Measurements from ENCODE around the gene CPLANE1. TPM values are rescaled to one million over a fixed set of nuclear protein-coding genes. Genes with fewer than 3 reads are reported as not detected.
"Not testable (repeated sequence)": the region's sequence is repeated elsewhere in the genome, so short reads cannot be mapped to it uniquely, and the experiment has no call there.

The CPLANE1 gene
- 8.4 and 14.1 TPM in 2 replicates for total RNA-seq (2014; rRNA removed; shearing (Covaris generic))

- DNase-seq (ENCODE audit: low read depth) = peak; percentile 73
These were observed at the start of gene CPLANE1 for GRCh38 chr5:37248970-37249814. Gene CPLANE1 (minus strand): TSS chr5:37249376. CDS start chr5:37247698, 1,678 bp downstream.

- not testable (repeated sequence) for DNase-seq (ENCODE audit: low read depth)
These were observed 47.1 kb upstream of the CPLANE1 start for GRCh38 chr5:37296313-37296712.

- peak; percentile 3 for DNase-seq (ENCODE audit: low read depth)
These were observed 34.1 kb upstream of the CPLANE1 start for GRCh38 chr5:37283214-37283820.

DNA sequence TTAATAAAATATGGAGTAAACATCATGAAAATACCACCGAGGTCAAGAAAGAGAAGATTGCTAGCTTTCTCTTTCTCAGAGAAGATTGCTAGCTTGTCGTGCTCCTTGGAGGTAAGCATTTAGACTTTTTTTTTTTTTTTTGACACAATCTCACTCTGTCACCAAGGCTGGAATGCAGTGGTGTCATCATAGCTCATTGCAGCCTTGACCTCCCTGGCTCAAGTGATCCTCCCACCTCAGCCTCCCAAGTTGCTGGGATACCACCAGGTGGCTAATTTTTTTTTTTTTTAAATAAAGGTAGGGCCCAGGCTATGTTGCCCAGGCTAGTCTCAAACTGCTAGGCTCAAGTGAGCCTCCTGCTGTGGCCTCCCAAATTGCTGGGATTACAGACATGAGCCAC lies 26.3 kb upstream of the CPLANE1 start:
- DNase-seq (ENCODE audit: low read depth) = no peak

- DNase-seq (ENCODE audit: low read depth) = peak; percentile 39
These were observed 23.3 kb upstream of the CPLANE1 start for GRCh38 chr5:37272511-37272910.

- DNase-seq (ENCODE audit: low read depth) = not testable (repeated sequence)
These were observed 18.9 kb upstream of the CPLANE1 start for GRCh38 chr5:37268100-37268499.

- DNase-seq (ENCODE audit: low read depth) = no peak
These were observed 6.7 kb upstream of the CPLANE1 start for GRCh38 chr5:37255774-37256358.

DNA sequence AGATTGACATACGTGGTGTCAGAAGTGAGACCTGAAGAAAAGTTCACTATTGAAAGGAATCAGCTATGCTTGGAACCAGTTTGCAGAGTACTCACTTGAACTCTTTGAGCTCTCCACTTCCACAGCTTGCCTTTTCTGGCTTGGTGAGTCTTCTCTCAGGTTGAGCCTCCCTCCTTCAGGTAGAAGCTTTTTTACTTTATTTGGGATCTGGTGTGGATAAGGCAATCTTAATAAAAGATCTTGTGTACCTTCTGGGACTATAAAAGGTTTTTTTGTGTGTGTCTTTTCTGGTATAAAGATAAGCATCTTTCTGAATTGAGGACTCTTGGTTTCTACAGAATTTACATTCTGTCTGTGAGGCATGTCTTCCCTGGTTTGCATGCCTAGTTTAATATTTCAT lies 5.4 kb upstream of the CPLANE1 start:
- no peak for DNase-seq (ENCODE audit: low read depth)

GRCh38 chr5:37251665-37252064 lies 2.5 kb upstream of the CPLANE1 start:
- DNase-seq (ENCODE audit: low read depth) = no peak

GRCh38 chr5:37249815-37250164 lies 614 bp upstream of the CPLANE1 start:
- no peak for DNase-seq (ENCODE audit: low read depth)

- peak; percentile 15 for DNase-seq (ENCODE audit: low read depth)
These were observed 681 bp downstream of the CPLANE1 start for GRCh38 chr5:37248421-37248969.

DNA sequence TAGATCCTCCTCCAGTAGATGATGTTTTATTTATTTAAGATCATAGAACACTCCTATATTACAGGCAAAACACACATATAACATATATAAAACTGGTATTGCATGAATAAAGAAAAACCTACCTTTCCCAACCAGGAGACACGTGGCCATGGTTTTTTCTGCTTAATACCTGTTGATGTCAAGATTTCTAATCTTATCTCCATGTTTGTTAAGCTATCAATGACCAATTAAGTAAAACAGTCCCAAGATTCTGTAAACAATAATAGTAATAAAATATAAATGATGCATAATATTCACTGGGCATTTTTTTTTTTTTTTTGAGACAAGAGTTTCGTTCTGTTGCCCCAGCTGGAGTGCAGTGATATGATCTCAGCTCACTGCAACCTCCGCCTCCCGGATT lies 1.7 kb downstream of the CPLANE1 start:
- DNase-seq (ENCODE audit: low read depth) = no peak

- DNase-seq (ENCODE audit: low read depth) = no peak
These were observed 2.1 kb downstream of the CPLANE1 start for GRCh38 chr5:37247036-37247435.

- DNase-seq (ENCODE audit: low read depth) = no peak
These were observed 14.9 kb downstream of the CPLANE1 start for GRCh38 chr5:37234288-37234687.

GRCh38 chr5:37226377-37226776 lies 22.8 kb downstream of the CPLANE1 start:
- DNase-seq (ENCODE audit: low read depth) = no peak

DNA sequence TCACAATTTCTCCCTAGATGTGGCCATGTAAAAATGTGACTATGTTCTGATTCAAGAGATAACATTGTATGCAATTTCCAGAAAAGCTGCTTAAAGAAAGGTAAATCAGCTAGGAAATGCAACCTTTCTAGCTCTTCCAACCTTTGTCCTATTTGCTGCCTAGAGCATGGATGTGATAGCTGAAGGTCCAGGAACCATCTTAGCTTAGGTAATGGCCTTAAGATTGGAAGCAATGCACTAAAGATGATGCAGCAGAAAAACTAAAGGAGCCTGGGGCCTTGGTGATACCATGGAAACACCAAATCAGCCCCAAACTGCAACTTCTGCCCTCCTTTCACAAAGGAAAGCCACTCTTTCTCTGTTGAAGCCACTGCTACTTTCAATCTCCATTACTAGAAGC lies 27.0 kb downstream of the CPLANE1 start:
- no peak for DNase-seq (ENCODE audit: low read depth)

DNA sequence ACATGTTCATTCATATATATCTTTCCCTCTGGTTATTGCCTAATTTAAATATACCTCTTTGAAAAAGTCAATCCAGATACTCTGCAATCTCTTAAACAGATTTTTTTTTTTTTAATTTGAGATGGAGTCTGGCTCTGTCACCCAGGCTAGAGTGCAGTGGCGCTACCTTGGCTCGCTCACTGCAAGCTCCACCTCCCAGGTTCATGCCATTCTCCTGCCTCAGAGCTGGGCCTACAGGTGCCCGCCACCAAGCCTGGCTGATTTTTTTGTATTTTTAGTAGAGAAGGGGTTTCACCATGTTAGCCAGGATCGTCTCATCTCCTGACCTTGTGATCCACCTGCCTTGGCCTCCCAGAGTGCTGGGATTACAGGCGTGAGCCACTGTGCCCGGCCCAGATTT lies 28.8 kb downstream of the CPLANE1 start:
- DNase-seq (ENCODE audit: low read depth) = not testable (repeated sequence)

- not testable (repeated sequence) for DNase-seq (ENCODE audit: low read depth)
These were observed 29.8 kb downstream of the CPLANE1 start for GRCh38 chr5:37219384-37219783.

DNA sequence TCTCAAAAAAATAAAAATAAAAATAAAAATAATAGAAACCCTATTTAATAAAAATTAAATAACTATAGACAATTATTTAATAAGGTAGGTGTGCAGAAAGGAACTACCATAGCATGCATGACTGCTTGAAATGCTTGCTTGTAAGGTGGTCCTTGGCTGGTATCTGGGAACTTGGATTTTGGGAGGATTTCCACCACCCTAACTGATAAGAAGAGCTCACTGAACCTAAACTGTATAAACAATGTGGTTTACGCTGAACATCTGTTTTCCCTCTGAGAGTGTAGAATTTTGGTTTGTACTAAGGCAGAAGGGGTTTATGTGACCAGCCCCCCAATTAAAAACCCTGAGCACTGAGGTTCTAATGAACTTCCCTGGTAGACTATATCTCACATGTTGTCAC lies 31.2 kb downstream of the CPLANE1 start:
- no peak for DNase-seq (ENCODE audit: low read depth)

GRCh38 chr5:37214550-37214949 lies 34.6 kb downstream of the CPLANE1 start:
- DNase-seq (ENCODE audit: low read depth) = no peak

- DNase-seq (ENCODE audit: low read depth) = no peak
These were observed 37.1 kb downstream of the CPLANE1 start for GRCh38 chr5:37212096-37212495.

GRCh38 chr5:37211661-37212060 lies 37.5 kb downstream of the CPLANE1 start:
- no peak for DNase-seq (ENCODE audit: low read depth)

Data from RPMI7951 (cell line).